HEK293 (cell line): ENCODE measurements around the gene TCF7L1.

Experiments used
- BCL11B ChIP-seq: fragments of 450-650 bp; formaldehyde crosslinking; IDR thresholded peaks from 2 replicates; pipeline ENCODE4 v1.5.1; 2016; ENCODE audit warnings: low read depth, missing biosample characterization, missing genetic modification characterization
- HOXA7 ChIP-seq: sonication (generic); formaldehyde crosslinking; IDR thresholded peaks from 2 replicates; pipeline ENCODE4 v1.8.1; 2022; ENCODE audit warnings: missing genetic modification reagents, borderline replicate concordance
- KLF8 ChIP-seq: fragments of 450-650 bp; formaldehyde crosslinking; IDR thresholded peaks from 2 replicates; pipeline ENCODE4 v1.5.1; 2016; ENCODE audit warnings: missing biosample characterization, missing genetic modification characterization
- MYNN ChIP-seq: fragments of 450-650 bp; formaldehyde crosslinking; IDR thresholded peaks from 2 replicates; pipeline ENCODE4 v1.5.1; 2016; ENCODE audit warnings: missing biosample characterization, missing genetic modification characterization, borderline replicate concordance
- SCRT1 ChIP-seq: fragments of 450-650 bp; formaldehyde crosslinking; IDR thresholded peaks from 2 replicates; pipeline ENCODE4 v1.5.1; 2016; ENCODE audit warnings: missing biosample characterization, missing genetic modification characterization, borderline replicate concordance
- SETDB1 ChIP-seq: IDR thresholded peaks from one replicate; pipeline ENCODE4 v1.6.1; 2017; ENCODE audit warnings: mild to moderate bottlenecking, low read length, moderate library complexity, mixed read lengths; ENCODE audit not compliant: insufficient read length
- YY1 ChIP-seq: fragments of 450-650 bp; formaldehyde crosslinking; IDR thresholded peaks from 2 replicates; pipeline ENCODE4 v1.5.1; 2018; ENCODE audit warnings: missing biosample characterization, missing genetic modification characterization
- ZBTB1 ChIP-seq: fragments of 450-650 bp; formaldehyde crosslinking; IDR thresholded peaks from 2 replicates; pipeline ENCODE4 v1.5.1; 2016; ENCODE audit warnings: missing biosample characterization, missing genetic modification characterization
- ZBTB17 ChIP-seq: fragments of 450-650 bp; formaldehyde crosslinking; IDR thresholded peaks from 2 replicates; pipeline ENCODE4 v1.5.1; 2016; ENCODE audit warnings: missing biosample characterization, missing genetic modification characterization
- ZBTB21 ChIP-seq: fragments of 450-650 bp; formaldehyde crosslinking; IDR thresholded peaks from 2 replicates; pipeline ENCODE4 v1.5.1; 2017; ENCODE audit warnings: missing biosample characterization, missing genetic modification characterization
- ZBTB7A ChIP-seq: fragments of 450-650 bp; formaldehyde crosslinking; IDR thresholded peaks from 2 replicates; pipeline ENCODE4 v1.5.1; 2016; ENCODE audit warnings: low read depth, missing biosample characterization, missing genetic modification characterization
- ZNF146 ChIP-seq: fragments of 450-650 bp; formaldehyde crosslinking; IDR thresholded peaks from 2 replicates; pipeline ENCODE4 v1.5.1; 2016; ENCODE audit warnings: missing biosample characterization, missing genetic modification characterization
- ZNF239 ChIP-seq: fragments of 450-650 bp; formaldehyde crosslinking; IDR thresholded peaks from 2 replicates; pipeline ENCODE4 v1.5.1; 2016; ENCODE audit warnings: missing biosample characterization, missing genetic modification characterization
- ZNF24 ChIP-seq: fragments of 450-650 bp; formaldehyde crosslinking; IDR thresholded peaks from 2 replicates; pipeline ENCODE4 v1.5.1; 2016; ENCODE audit warnings: missing biosample characterization, missing genetic modification characterization
- ZNF391 ChIP-seq: fragments of 450-650 bp; formaldehyde crosslinking; IDR thresholded peaks from 2 replicates; pipeline ENCODE4 v1.5.1; 2016; ENCODE audit warnings: low read depth, missing biosample characterization, missing genetic modification characterization, borderline replicate concordance
- ZNF416 ChIP-seq: fragments of 450-650 bp; formaldehyde crosslinking; IDR thresholded peaks from 2 replicates; pipeline ENCODE4 v1.5.1; 2016; ENCODE audit warnings: missing biosample characterization, missing genetic modification characterization
- ZNF510 ChIP-seq: fragments of 450-650 bp; formaldehyde crosslinking; IDR thresholded peaks from 2 replicates; pipeline ENCODE4 v1.5.1; 2018; ENCODE audit warnings: mild to moderate bottlenecking, missing genetic modification characterization, missing biosample characterization; ENCODE audit not compliant: insufficient replicate concordance
- ZNF548 ChIP-seq: fragments of 450-650 bp; formaldehyde crosslinking; IDR thresholded peaks from 2 replicates; pipeline ENCODE4 v1.5.1; 2016; ENCODE audit warnings: missing biosample characterization, missing genetic modification characterization
- ZNF621 ChIP-seq: fragments of 450-650 bp; formaldehyde crosslinking; IDR thresholded peaks from 2 replicates; pipeline ENCODE4 v1.5.1; 2017; ENCODE audit warnings: missing biosample characterization, missing genetic modification characterization
- ZNF623 ChIP-seq: fragments of 450-650 bp; formaldehyde crosslinking; IDR thresholded peaks from 2 replicates; pipeline ENCODE4 v1.5.1; 2016; ENCODE audit warnings: missing biosample characterization, missing genetic modification characterization
- ZNF624 ChIP-seq: fragments of 450-650 bp; formaldehyde crosslinking; IDR thresholded peaks from 2 replicates; pipeline ENCODE4 v1.5.1; 2017; ENCODE audit warnings: missing biosample characterization, missing genetic modification characterization
- ZNF658 ChIP-seq: fragments of 450-650 bp; formaldehyde crosslinking; IDR thresholded peaks from 2 replicates; pipeline ENCODE4; 2016; ENCODE audit warnings: missing biosample characterization, missing genetic modification characterization
- ZNF707 ChIP-seq: fragments of 450-650 bp; formaldehyde crosslinking; IDR thresholded peaks from 2 replicates; pipeline ENCODE4 v1.5.1; 2016; ENCODE audit warnings: missing biosample characterization, missing genetic modification characterization
- ZNF777 ChIP-seq: fragments of 450-650 bp; formaldehyde crosslinking; IDR thresholded peaks from 2 replicates; pipeline ENCODE4 v1.5.1; 2017; ENCODE audit warnings: missing biosample characterization, missing genetic modification characterization, borderline replicate concordance
- ZNF791 ChIP-seq: fragments of 450-650 bp; formaldehyde crosslinking; IDR thresholded peaks from 2 replicates; pipeline ENCODE4 v1.5.1; 2016; ENCODE audit warnings: missing biosample characterization, missing genetic modification characterization
- ZNF792 ChIP-seq: fragments of 450-650 bp; formaldehyde crosslinking; IDR thresholded peaks from 2 replicates; pipeline ENCODE4 v1.5.1; 2016; ENCODE audit warnings: missing biosample characterization, missing genetic modification characterization
- TF ChIP-seq, protein P1 (sequence below): fragments of 450-650 bp; formaldehyde crosslinking; IDR thresholded peaks from 2 replicates; pipeline ENCODE4 v1.5.1; 2016; ENCODE audit warnings: missing biosample characterization, missing genetic modification characterization, low read depth
- TF ChIP-seq, protein P2 (sequence below): fragments of 450-650 bp; formaldehyde crosslinking; IDR thresholded peaks from 2 replicates; pipeline ENCODE4 v1.5.1; 2017; ENCODE audit warnings: missing biosample characterization, missing genetic modification characterization
- TF ChIP-seq, protein P3 (sequence below): fragments of 450-650 bp; IDR thresholded peaks from 2 replicates; pipeline ENCODE4 v1.5.1; 2018; ENCODE audit warnings: missing biosample characterization, missing genetic modification characterization
- TF ChIP-seq, protein P4 (sequence below): fragments of 450-650 bp; formaldehyde crosslinking; IDR thresholded peaks from 2 replicates; pipeline ENCODE4 v1.5.1; 2016; ENCODE audit warnings: missing biosample characterization, missing genetic modification characterization, low read depth
- TF ChIP-seq, protein P5 (sequence below): fragments of 450-650 bp; formaldehyde crosslinking; IDR thresholded peaks from 2 replicates; pipeline ENCODE4 v1.5.1; 2016; ENCODE audit warnings: missing biosample characterization, missing genetic modification characterization

The TCF7L1 gene

DNA sequence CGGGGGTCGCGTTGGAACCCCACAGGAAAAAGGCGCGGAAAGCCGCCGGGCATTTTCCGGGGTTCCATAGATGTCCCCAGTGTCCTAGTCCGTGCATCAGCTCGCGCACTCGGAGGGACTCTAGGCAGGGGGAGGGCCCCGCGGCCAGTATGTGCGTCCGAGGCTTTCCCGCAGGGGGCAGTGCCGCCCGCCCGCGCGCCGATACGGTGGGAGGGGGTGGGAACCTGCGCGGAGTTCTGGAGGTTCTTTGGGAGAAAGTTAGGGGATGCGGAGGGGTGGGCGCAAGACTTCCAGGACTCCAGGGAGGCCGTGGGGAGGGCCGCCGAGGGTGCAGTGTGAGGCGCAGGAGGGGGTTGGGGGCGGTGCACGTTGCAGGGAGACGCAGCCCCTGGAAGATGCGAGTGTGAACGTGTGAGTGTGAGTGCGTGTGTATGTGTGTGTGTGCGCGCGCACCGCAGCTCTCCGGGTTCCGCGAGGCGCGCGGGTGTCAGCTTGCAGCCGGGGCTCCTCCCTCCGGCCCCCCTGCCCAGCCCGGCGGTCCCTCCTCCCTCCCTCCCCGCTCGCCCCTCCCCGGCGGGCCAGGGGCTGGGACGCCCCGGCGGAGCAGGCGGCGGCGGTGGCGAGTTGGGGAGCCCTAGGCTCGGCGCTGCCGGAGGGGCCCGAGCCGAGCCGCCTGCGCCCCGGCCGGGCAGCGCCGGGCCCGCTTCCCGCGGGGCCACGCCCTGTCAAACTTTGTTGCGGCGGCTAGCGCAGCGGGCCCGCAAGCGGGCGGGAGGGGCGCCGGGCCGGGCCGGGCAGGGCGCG lies at the start of gene TCF7L1 (continued):
- TF ChIP-seq ZNF792 (tag by site-specific recombination) (0 out of 2 replicates have a peak, but pooled peaks have one; percentile 29), ZBTB1 (tag by site-specific recombination) (0 out of 2 replicates have a peak, but pooled peaks have one; percentile 51), ZNF239 (tag by site-specific recombination) (no peak), ZNF24 (tag by site-specific recombination) (peak; percentile 58; the same call in 1 of the 2 replicates), ZNF777 (tag by site-specific recombination) (0 out of 2 replicates have a peak, but pooled peaks have one; percentile 41), ZNF391 (tag by site-specific recombination) (peak; percentile 76; the same call in 1 of the 2 replicates), ZBTB17 (tag by site-specific recombination) (peak; percentile 57; the same call in 1 of the 2 replicates), ZNF416 (tag by site-specific recombination) (no peak), ZBTB21 (tag by site-specific recombination) (no peak), BCL11B (no peak), ZNF624 (tag by site-specific recombination) (no peak), ZBTB7A (peak; percentile 86; the same call in 1 of the 2 replicates), ZNF707 (tag by site-specific recombination) (no peak), ZNF621 (no peak), ZNF623 (peak; percentile 29; the same call in 1 of the 2 replicates), ZNF791 (tag by site-specific recombination) (no peak), SCRT1 (no peak), KLF8 (tag by site-specific recombination) (peak; percentile 84; the same call in 1 of the 2 replicates), MYNN (tag by site-specific recombination) (no peak), ZNF510 (tag by site-specific recombination) (no peak), YY1 (tag by site-specific recombination) (no peak), ZNF146 (tag by site-specific recombination) (no peak), SETDB1 (no peak), ZNF548 (tag by site-specific recombination) (no peak), HOXA7 (no peak), ZNF658 (no peak)
- TF ChIP-seq, protein P1, sequence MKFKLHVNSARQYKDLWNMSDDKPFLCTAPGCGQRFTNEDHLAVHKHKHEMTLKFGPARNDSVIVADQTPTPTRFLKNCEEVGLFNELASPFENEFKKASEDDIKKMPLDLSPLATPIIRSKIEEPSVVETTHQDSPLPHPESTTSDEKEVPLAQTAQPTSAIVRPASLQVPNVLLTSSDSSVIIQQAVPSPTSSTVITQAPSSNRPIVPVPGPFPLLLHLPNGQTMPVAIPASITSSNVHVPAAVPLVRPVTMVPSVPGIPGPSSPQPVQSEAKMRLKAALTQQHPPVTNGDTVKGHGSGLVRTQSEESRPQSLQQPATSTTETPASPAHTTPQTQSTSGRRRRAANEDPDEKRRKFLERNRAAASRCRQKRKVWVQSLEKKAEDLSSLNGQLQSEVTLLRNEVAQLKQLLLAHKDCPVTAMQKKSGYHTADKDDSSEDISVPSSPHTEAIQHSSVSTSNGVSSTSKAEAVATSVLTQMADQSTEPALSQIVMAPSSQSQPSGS: no peak
- TF ChIP-seq, protein P2, sequence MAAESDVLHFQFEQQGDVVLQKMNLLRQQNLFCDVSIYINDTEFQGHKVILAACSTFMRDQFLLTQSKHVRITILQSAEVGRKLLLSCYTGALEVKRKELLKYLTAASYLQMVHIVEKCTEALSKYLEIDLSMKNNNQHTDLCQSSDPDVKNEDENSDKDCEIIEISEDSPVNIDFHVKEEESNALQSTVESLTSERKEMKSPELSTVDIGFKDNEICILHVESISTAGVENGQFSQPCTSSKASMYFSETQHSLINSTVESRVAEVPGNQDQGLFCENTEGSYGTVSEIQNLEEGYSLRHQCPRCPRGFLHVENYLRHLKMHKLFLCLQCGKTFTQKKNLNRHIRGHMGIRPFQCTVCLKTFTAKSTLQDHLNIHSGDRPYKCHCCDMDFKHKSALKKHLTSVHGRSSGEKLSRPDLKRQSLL: no peak
- TF ChIP-seq, protein P3, sequence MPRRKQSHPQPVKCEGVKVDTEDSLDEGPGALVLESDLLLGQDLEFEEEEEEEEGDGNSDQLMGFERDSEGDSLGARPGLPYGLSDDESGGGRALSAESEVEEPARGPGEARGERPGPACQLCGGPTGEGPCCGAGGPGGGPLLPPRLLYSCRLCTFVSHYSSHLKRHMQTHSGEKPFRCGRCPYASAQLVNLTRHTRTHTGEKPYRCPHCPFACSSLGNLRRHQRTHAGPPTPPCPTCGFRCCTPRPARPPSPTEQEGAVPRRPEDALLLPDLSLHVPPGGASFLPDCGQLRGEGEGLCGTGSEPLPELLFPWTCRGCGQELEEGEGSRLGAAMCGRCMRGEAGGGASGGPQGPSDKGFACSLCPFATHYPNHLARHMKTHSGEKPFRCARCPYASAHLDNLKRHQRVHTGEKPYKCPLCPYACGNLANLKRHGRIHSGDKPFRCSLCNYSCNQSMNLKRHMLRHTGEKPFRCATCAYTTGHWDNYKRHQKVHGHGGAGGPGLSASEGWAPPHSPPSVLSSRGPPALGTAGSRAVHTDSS: no peak
- TF ChIP-seq, protein P4, sequence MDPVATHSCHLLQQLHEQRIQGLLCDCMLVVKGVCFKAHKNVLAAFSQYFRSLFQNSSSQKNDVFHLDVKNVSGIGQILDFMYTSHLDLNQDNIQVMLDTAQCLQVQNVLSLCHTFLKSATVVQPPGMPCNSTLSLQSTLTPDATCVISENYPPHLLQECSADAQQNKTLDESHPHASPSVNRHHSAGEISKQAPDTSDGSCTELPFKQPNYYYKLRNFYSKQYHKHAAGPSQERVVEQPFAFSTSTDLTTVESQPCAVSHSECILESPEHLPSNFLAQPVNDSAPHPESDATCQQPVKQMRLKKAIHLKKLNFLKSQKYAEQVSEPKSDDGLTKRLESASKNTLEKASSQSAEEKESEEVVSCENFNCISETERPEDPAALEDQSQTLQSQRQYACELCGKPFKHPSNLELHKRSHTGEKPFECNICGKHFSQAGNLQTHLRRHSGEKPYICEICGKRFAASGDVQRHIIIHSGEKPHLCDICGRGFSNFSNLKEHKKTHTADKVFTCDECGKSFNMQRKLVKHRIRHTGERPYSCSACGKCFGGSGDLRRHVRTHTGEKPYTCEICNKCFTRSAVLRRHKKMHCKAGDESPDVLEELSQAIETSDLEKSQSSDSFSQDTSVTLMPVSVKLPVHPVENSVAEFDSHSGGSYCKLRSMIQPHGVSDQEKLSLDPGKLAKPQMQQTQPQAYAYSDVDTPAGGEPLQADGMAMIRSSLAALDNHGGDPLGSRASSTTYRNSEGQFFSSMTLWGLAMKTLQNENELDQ: no peak
- TF ChIP-seq, protein P5, sequence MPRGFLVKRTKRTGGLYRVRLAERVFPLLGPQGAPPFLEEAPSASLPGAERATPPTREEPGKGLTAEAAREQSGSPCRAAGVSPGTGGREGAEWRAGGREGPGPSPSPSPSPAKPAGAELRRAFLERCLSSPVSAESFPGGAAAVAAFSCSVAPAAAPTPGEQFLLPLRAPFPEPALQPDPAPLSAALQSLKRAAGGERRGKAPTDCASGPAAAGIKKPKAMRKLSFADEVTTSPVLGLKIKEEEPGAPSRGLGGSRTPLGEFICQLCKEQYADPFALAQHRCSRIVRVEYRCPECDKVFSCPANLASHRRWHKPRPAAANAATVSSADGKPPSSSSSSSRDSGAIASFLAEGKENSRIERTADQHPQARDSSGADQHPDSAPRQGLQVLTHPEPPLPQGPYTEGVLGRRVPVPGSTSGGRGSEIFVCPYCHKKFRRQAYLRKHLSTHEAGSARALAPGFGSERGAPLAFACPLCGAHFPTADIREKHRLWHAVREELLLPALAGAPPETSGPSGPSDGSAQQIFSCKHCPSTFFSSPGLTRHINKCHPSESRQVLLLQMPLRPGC (tag by site-specific recombination): peak; percentile 20; the same call in 1 of the 2 replicates
